ENCODE results near the gene RPA1.

DNA sequence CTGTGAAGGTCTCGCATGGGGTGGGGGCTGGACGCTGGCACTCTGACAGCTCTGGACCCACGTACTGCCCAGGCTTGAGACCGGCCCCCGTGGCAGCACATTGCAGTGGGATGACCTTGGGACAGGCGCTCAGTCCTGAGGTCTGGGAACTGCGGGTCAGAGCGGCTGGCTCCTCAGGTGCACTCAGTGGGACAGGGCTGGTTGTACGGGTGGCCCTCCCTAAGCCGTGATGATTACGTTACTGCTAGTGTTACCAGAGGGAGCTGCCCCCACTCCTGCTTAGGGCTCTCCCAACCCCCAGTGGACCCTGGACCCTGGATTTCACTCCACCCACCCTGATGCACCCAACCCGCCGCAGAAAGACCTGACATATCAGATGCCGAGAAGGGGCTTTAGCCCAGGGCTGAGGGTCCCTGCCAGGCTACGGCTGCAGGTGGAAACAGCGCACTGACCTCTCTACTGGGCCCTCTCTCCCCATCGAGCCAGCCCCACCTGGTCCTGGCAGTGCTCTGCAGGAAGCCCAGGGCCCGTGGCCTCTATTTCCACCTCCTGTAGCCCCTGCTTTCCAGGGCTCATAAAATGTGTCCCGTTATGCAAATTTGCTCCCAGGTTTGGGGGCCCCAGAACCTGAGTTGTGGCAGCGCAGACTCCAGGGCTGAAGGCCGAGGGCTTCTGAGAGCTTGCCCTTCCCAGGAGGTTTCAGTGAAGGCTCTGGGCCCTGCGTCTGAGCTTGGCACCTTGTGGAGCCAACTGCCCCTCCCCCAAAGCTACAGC lies 118.1 kb downstream of the RPA1 start:
- TF ChIP-seq, protein P1, sequence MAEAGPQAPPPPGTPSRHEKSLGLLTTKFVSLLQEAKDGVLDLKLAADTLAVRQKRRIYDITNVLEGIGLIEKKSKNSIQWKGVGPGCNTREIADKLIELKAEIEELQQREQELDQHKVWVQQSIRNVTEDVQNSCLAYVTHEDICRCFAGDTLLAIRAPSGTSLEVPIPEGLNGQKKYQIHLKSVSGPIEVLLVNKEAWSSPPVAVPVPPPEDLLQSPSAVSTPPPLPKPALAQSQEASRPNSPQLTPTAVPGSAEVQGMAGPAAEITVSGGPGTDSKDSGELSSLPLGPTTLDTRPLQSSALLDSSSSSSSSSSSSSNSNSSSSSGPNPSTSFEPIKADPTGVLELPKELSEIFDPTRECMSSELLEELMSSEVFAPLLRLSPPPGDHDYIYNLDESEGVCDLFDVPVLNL (CRISPR knock-in tag; IDR thresholded peaks at IDR 0.05; ENCODE audit: low read depth), result no peak
- TF ChIP-seq HNRNPK (IDR thresholded peaks at IDR 0.05; ENCODE audit: low read depth, low read length, poor library complexity, severe bottlenecking) (no peak), HMG20A (CRISPR knock-in tag; conservative IDR thresholded peaks at IDR 0.05) (no peak), ZBED1 (IDR thresholded peaks at IDR 0.05) (no peak), ADNP (tag; IDR thresholded peaks at IDR 0.05) (no peak), HDAC6 (IDR thresholded peaks at IDR 0.05; ENCODE audit: low read depth, low read length) (no peak), ZC3H11A (IDR thresholded peaks at IDR 0.05; ENCODE audit: low read depth, low read length) (no peak), SREBF2 (CRISPR knock-in tag; IDR thresholded peaks at IDR 0.05) (no peak), SMC3 (conservative IDR thresholded peaks at IDR 0.05; ENCODE audit: insufficient read depth, low read depth, low read length) (no peak), NELFE (IDR thresholded peaks at IDR 0.05; ENCODE audit: insufficient read depth, insufficient read length) (no peak), TAF1 (IDR thresholded peaks at IDR 0.05; ENCODE audit: control insufficient read depth, extremely low read depth, insufficient read depth, low read length, severe bottlenecking) (no peak)
- TF ChIP-seq, protein P2, sequence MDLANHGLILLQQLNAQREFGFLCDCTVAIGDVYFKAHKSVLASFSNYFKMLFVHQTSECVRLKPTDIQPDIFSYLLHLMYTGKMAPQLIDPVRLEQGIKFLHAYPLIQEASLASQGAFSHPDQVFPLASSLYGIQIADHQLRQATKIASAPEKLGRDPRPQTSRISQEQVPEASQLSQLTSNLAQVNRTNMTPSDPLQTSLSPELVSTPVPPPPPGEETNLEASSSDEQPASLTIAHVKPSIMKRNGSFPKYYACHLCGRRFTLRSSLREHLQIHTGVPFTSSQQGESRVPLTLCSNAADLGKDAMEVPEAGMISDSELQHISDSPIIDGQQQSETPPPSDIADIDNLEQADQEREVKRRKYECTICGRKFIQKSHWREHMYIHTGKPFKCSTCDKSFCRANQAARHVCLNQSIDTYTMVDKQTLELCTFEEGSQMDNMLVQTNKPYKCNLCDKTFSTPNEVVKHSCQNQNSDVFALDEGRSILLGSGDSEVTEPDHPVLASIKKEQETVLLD (IDR thresholded peaks at IDR 0.05), result no peak
- TF ChIP-seq, protein P3, sequence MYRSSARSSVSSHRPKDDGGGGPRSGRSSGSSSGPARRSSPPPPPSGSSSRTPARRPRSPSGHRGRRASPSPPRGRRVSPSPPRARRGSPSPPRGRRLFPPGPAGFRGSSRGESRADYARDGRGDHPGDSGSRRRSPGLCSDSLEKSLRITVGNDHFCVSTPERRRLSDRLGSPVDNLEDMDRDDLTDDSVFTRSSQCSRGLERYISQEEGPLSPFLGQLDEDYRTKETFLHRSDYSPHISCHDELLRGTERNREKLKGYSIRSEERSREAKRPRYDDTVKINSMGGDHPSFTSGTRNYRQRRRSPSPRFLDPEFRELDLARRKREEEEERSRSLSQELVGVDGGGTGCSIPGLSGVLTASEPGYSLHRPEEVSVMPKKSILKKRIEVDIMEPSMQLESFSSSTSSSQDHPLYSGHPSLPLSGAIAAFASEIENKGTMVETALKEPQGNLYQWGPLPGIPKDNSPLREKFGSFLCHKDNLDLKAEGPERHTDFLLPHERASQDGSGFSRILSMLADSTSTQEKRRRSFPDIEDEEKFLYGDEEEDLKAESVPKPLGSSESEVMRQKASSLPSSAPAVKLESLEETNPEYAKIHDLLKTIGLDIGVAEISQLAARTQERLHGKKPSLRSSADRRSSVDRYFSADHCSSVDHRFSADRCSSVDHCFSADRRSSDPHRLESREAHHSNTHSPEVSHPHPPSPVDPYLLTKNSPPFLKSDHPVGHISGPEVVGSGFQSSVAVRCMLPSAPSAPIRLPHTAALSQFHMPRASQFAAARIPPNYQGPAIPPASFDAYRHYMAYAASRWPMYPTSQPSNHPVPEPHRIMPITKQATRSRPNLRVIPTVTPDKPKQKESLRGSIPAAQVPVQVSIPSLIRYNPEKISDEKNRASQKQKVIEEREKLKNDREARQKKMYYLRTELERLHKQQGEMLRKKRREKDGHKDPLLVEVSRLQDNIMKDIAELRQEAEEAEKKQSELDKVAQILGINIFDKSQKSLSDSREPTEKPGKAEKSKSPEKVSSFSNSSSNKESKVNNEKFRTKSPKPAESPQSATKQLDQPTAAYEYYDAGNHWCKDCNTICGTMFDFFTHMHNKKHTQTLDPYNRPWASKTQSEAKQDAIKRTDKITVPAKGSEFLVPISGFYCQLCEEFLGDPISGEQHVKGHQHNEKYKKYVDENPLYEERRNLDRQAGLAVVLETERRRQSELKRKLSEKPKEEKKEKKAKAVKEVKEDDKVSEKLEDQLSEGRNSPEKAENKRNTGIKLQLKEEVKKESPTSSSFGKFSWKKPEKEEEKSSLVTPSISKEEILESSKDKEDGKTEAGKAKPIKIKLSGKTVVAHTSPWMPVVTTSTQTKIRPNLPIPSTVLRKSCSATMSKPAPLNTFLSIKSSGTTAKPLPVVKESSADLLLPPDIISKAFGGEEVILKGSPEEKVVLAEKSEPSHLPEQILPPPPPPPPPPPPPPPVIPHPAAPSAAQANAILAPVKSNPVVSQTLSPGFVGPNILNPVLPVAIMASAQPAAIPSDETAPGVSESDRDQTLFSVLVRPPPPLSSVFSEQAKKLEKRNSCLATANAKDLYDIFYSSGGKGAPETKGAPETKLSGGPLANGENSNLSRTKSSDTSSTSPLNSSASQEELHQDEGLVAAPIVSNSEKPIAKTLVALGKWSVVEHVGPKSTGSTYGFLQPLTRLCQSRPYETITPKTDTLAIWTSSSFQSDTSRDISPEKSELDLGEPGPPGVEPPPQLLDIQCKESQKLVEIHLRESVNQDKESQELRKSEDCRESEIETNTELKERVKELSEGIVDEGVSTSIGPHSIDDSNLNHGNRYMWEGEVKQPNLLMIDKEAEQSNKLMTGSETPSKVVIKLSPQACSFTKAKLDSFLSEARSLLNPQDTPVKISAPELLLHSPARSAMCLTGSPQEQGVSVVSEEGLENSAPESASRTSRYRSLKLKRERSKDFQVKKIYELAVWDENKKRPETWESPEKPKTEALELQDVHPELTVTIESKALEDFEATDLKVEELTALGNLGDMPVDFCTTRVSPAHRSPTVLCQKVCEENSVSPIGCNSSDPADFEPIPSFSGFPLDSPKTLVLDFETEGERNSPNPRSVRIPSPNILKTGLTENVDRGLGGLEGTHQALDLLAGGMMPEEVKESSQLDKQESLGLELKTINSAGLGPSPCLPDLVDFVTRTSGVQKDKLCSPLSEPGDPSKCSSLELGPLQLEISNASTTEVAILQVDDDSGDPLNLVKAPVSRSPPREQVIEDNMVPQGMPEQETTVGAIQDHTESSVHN (IDR thresholded peaks at IDR 0.05; ENCODE audit: borderline replicate concordance in 1 of 2, low read depth in 1 of 2), result no peak
- TF ChIP-seq, protein P4, sequence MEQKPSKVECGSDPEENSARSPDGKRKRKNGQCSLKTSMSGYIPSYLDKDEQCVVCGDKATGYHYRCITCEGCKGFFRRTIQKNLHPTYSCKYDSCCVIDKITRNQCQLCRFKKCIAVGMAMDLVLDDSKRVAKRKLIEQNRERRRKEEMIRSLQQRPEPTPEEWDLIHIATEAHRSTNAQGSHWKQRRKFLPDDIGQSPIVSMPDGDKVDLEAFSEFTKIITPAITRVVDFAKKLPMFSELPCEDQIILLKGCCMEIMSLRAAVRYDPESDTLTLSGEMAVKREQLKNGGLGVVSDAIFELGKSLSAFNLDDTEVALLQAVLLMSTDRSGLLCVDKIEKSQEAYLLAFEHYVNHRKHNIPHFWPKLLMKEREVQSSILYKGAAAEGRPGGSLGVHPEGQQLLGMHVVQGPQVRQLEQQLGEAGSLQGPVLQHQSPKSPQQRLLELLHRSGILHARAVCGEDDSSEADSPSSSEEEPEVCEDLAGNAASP (IDR thresholded peaks at IDR 0.05), result no peak
